T-helper 1 cell treated with Interleukin-12 subunit alpha and Interleukin-12 subunit beta and Interleukin-4 antibody, amounts not matched to agents 30 μg/mL and 1 μg/mL, for 36 hours (primary cell): Measurements from ENCODE around the gene ZNF12.
"Not testable (repeated sequence)": the region's sequence is repeated elsewhere in the genome, so short reads cannot be mapped to it uniquely, and the experiment has no call there.

Experiments used
- H3K27ac Mint-ChIP-seq: one replicate; pipeline ENCODE4 v1.8.0; 2021; ENCODE audit warnings: mild to moderate bottlenecking, mixed read lengths
- H3K27me3 Mint-ChIP-seq: one replicate; pipeline ENCODE4 v1.8.0; 2021; ENCODE audit warnings: low read depth, mixed read lengths
- H3K36me3 Mint-ChIP-seq: one replicate; pipeline ENCODE4 v1.8.0; 2021; ENCODE audit warnings: low read depth, mixed read lengths
- H3K4me1 Mint-ChIP-seq: one replicate; pipeline ENCODE4 v1.8.0; 2021; ENCODE audit warnings: low read depth, mixed read lengths
- H3K4me3 Mint-ChIP-seq: one replicate; pipeline ENCODE4 v1.8.0; 2021; ENCODE audit warnings: mild to moderate bottlenecking, moderate library complexity, mixed read lengths
- H3K9me3 Mint-ChIP-seq: one replicate; pipeline ENCODE4 v1.8.0; 2021; ENCODE audit warnings: mixed read lengths

ZNF12 gene

GRCh38 chr7:6715898-6716297 is 9.2 kb upstream of the ZNF12 start:
- peaks cover 25% of the 10 kb centered on the region for H3K27me3 Mint-ChIP-seq
- H3K36me3 Mint-ChIP-seq, H3K4me1 Mint-ChIP-seq, H3K4me3 Mint-ChIP-seq, H3K27ac Mint-ChIP-seq, H3K9me3 Mint-ChIP-seq: not testable (repeated sequence)

- Mint-ChIP-seq H3K27ac (no peak overlapping the region), H3K4me1 (peaks cover 5% of the 10 kb centered on the region), H3K27me3 (peaks cover 25% of the 10 kb centered on the region), H3K36me3 (no peaks in the 10 kb centered on the region), H3K9me3 (peaks cover 4% of the 10 kb centered on the region), H3K4me3 (no peak overlapping the region)
These were observed 7.6 kb upstream of the ZNF12 start for GRCh38 chr7:6714360-6714759.

- no peak overlapping the region for H3K4me3 Mint-ChIP-seq
- peaks cover 21% of the 10 kb centered on the region for H3K9me3 Mint-ChIP-seq
- no peak overlapping the region for H3K27ac Mint-ChIP-seq
- peaks cover 8% of the 10 kb centered on the region for H3K27me3 Mint-ChIP-seq
- H3K4me1 Mint-ChIP-seq, result peaks cover 16% of the 10 kb centered on the region
- peaks cover 15% of the 10 kb centered on the region for H3K36me3 Mint-ChIP-seq
These were observed 3.1 kb upstream of the ZNF12 start for GRCh38 chr7:6709808-6710207.

- no peak overlapping the region for H3K4me3 Mint-ChIP-seq
- H3K27me3 Mint-ChIP-seq, result peaks cover 3% of the 10 kb centered on the region
- H3K9me3 Mint-ChIP-seq, result peaks cover 29% of the 10 kb centered on the region
- H3K4me1 Mint-ChIP-seq, result peaks cover 23% of the 10 kb centered on the region
- no peak overlapping the region for H3K27ac Mint-ChIP-seq
- H3K36me3 Mint-ChIP-seq, result peaks cover 25% of the 10 kb centered on the region
These were observed 1.6 kb upstream of the ZNF12 start for GRCh38 chr7:6708304-6708703.

GRCh38 chr7:6705959-6706665 is 635 bp downstream of the ZNF12 start:
- H3K36me3 Mint-ChIP-seq, result peaks cover 44% of the 10 kb centered on the region
- H3K4me3 Mint-ChIP-seq, result peak overlapping the region; percentile 95
- peaks cover 46% of the 10 kb centered on the region for H3K9me3 Mint-ChIP-seq
- H3K4me1 Mint-ChIP-seq, result peaks cover 28% of the 10 kb centered on the region
- no peaks in the 10 kb centered on the region for H3K27me3 Mint-ChIP-seq
- H3K27ac Mint-ChIP-seq, result peak overlapping the region; percentile 92

- H3K4me1 Mint-ChIP-seq, result peaks cover 24% of the 10 kb centered on the region
- no peak overlapping the region for H3K27ac Mint-ChIP-seq
- no peaks in the 10 kb centered on the region for H3K27me3 Mint-ChIP-seq
- peaks cover 49% of the 10 kb centered on the region for H3K36me3 Mint-ChIP-seq
- H3K9me3 Mint-ChIP-seq, result peaks cover 52% of the 10 kb centered on the region
- H3K4me3 Mint-ChIP-seq, result no peak overlapping the region
These were observed 4.9 kb downstream of the ZNF12 start for GRCh38 chr7:6701860-6702259.

- Mint-ChIP-seq H3K36me3 (peaks cover 46% of the 10 kb centered on the region), H3K4me1 (peaks cover 20% of the 10 kb centered on the region), H3K4me3 (no peak overlapping the region), H3K27me3 (no peaks in the 10 kb centered on the region), H3K27ac (no peak overlapping the region), H3K9me3 (peaks cover 52% of the 10 kb centered on the region)
These were observed 6.0 kb downstream of the ZNF12 start for GRCh38 chr7:6700793-6701192.

- peaks cover 73% of the 10 kb centered on the region for H3K9me3 Mint-ChIP-seq
- peak overlapping the region; percentile 17 for H3K4me3 Mint-ChIP-seq
- H3K27me3 Mint-ChIP-seq, result no peaks in the 10 kb centered on the region
- H3K36me3 Mint-ChIP-seq, result peaks cover 29% of the 10 kb centered on the region
- H3K4me1 Mint-ChIP-seq, result peaks cover 2% of the 10 kb centered on the region
- H3K27ac Mint-ChIP-seq, result peak overlapping the region; percentile 6
These were observed 15.1 kb downstream of the ZNF12 start for GRCh38 chr7:6691609-6692106.

- H3K27ac Mint-ChIP-seq, result no peak overlapping the region
- no peaks in the 10 kb centered on the region for H3K27me3 Mint-ChIP-seq
- H3K4me1 Mint-ChIP-seq, result peaks cover 2% of the 10 kb centered on the region
- peaks cover 34% of the 10 kb centered on the region for H3K36me3 Mint-ChIP-seq
- H3K9me3 Mint-ChIP-seq, result peaks cover 78% of the 10 kb centered on the region
- no peak overlapping the region for H3K4me3 Mint-ChIP-seq
These were observed 15.6 kb downstream of the ZNF12 start for GRCh38 chr7:6691103-6691502.

- peaks cover 85% of the 10 kb centered on the region for H3K9me3 Mint-ChIP-seq
- H3K27ac Mint-ChIP-seq, result no peak overlapping the region
- H3K4me1 Mint-ChIP-seq, result no peaks in the 10 kb centered on the region
- H3K27me3 Mint-ChIP-seq, result no peaks in the 10 kb centered on the region
- no peak overlapping the region for H3K4me3 Mint-ChIP-seq
- H3K36me3 Mint-ChIP-seq, result peaks cover 29% of the 10 kb centered on the region
These were observed 26.6 kb downstream of the ZNF12 start for GRCh38 chr7:6680146-6680545.

GRCh38 chr7:6675807-6676405 is 30.8 kb downstream of the ZNF12 start:
- Mint-ChIP-seq H3K27me3 (no peaks in the 10 kb centered on the region), H3K36me3 (peaks cover 19% of the 10 kb centered on the region), H3K4me3 (no peak overlapping the region), H3K4me1 (no peaks in the 10 kb centered on the region), H3K9me3 (peaks cover 70% of the 10 kb centered on the region), H3K27ac (no peak overlapping the region)

GRCh38 chr7:6670851-6671250 is 35.9 kb downstream of the ZNF12 start:
- Mint-ChIP-seq H3K36me3 (peaks cover 10% of the 10 kb centered on the region), H3K9me3 (peaks cover 59% of the 10 kb centered on the region)
- H3K27ac Mint-ChIP-seq, H3K27me3 Mint-ChIP-seq, H3K4me1 Mint-ChIP-seq, H3K4me3 Mint-ChIP-seq: not testable (repeated sequence)

GRCh38 chr7:6658618-6659345 is 48.0 kb downstream of the ZNF12 start:
- H3K9me3 Mint-ChIP-seq, result peaks cover 8% of the 10 kb centered on the region
- H3K27me3 Mint-ChIP-seq, result peaks cover 8% of the 10 kb centered on the region
- H3K4me1 Mint-ChIP-seq, result no peaks in the 10 kb centered on the region
- peaks cover 9% of the 10 kb centered on the region for H3K36me3 Mint-ChIP-seq
- H3K4me3 Mint-ChIP-seq, result no peak overlapping the region
- H3K27ac Mint-ChIP-seq, result no peak overlapping the region

- peaks cover 8% of the 10 kb centered on the region for H3K9me3 Mint-ChIP-seq
- no peak overlapping the region for H3K4me3 Mint-ChIP-seq
- H3K4me1 Mint-ChIP-seq, result no peaks in the 10 kb centered on the region
- H3K36me3 Mint-ChIP-seq, result peaks cover 11% of the 10 kb centered on the region
- H3K27ac Mint-ChIP-seq, result no peak overlapping the region
- H3K27me3 Mint-ChIP-seq, result peaks cover 3% of the 10 kb centered on the region
These were observed 50.3 kb downstream of the ZNF12 start for GRCh38 chr7:6656413-6656812.
